GM19455 (cell line): ENCODE measurements around the gene SAP30BP.

ENCODE experiments used
- ATAC-seq: cut with Tn5 transposase; IDR thresholded peaks from one replicate; pipeline ENCODE4 v1.9.1; 2021; ENCODE audit not compliant: unreplicated experiment

The SAP30BP gene

DNA sequence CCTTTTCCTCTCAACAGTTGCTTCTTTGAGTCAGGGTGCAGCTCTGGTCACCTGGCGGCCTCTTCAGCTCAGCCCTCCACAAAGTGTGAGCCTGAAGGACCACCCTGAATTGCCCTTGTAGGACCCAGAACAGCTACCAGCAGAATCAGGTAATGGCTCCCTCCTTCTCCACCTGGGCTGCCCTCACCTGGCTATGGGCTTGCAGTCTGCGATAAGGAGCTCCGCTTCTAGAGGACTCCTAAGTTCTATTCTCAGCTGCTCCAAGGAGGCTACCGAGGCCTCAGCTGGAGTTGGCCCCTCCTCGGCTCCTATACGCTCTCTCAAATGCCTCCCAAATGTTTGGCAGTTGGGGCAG, 20.5 kb upstream of the SAP30BP start:
- ATAC-seq, result no peak

DNA sequence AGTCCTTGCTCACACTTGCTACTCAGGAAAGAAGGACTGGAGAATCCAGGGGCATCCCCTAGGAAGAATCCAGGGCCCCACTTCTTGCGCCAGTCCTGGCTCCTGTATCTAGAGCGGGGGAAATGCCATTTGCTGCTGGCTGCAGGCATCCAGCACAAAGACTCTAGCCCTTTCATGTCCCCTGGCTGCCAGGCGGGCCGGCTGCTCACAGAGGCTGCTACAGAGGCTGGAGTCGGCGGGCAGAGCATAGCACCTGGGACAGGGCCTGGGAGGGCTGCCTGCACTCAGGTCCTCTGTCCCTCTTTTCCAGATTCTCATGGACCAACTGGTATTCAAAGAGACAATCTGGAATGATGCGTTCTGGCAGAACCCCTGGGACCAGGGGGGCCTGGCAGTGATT, 20.1 kb upstream of the SAP30BP start:
- no peak for ATAC-seq

DNA sequence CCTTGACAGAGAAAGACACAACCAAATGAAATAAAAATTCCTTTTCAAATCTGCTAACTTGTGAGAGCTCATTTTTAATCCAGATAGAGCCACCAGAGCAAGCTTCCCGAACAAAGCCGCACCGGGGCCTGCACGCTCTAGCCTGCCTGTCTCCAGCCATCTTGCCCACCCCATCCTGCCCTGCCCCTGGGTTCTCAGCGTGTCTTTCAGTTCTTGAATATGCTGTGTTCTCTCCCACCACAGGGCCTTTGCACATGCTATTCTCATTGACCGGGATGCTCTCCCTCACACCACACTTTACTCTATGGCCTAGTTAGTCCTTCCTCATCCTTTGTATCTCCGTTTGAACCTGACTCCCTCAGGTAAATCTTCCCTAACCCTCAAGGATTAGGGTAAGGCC, 19.2 kb upstream of the SAP30BP start:
- ATAC-seq, result no peak

- ATAC-seq, result no peak
Observed at GRCh38 chr17:75649687-75650086, 17.5 kb upstream of the SAP30BP start.

DNA sequence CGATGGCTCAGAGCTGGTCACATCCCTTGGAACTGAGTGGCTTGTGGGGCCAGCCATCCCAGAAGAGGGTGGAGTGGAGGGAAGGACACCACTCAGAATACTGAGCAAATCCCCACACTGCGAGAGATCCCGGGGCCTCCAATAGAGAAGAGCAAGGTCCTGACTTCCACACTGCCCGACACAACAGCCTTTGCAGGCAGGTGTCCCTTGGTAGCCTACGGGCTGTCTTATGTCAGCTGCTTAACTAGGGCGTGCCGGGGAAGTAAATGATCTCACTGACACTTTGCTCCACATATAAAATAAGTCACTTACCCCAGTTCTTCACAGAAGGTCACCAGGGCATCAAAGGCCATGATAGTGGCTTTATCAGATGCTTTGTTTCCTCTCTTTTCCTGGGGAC, 16.3 kb upstream of the SAP30BP start:
- ATAC-seq, result no peak

DNA sequence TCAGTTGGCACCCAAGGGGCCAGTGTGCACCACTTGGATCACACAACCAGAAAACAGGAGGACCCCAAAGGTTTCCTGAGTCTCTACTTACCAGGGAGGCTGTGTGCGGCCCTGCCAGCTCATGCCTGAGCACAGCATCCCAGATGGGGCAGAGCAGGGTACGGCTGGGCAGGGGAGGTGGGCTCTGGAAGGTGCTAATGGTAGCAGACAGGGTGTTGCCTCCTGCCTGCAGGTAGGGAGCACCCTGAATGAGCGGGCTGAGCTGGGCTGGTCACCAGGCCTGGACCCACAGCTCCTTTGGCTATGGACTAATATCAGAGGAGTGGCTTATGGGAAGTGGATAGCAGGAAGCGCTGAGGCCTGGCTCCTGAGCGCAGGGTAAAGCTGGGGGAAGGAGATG, 14.8 kb upstream of the SAP30BP start:
- no peak for ATAC-seq

DNA sequence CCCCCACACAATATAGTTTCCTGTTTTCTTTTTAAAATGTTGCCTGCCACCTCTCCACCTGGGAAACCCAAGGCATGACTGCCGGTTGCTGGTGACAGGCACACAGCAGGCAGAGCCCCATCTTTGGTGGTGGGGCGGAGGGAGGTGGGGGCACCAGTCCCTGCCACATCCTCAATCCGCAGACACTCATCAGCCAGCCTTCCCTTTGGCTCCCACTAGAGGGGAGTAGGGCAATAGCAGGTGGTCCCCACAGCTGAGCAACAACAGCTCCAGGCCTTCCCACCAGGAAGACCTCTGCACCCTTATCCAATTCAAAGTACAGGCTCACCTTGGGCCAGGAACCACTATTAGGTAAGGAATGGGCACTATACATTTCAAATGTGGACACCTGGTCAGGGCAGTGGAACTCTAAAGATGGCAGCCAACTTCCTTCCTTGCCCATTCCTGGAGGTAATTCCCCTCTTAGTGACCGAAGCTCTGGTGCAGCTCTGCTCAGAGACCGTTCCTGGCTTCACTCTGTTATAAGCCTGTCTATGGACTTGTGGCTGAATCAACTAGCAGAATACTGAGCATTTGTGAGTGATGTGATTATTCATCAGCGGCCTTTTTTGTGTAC, 14.1 kb upstream of the SAP30BP start:
- ATAC-seq, result no peak

DNA sequence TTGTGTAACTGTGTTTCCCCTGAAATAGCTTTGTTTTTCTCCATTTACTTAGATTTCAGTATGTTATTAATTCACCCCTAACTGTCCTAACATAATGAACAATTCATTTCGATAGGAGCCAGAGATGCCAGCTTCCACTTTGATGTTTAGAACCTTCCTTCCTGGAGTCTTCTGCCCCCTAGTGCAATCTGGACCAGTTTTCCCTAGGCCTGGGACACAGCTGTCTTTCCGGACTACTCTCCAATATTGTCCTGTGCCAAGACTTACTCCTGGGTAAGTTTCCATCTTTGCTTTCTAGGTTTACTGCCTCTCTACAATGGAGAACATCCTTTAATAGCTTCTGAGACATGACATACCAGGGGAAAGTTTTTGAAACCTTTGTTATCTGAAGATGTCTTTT, 13.0 kb upstream of the SAP30BP start:
- no peak for ATAC-seq

- no peak for ATAC-seq
Observed at GRCh38 chr17:75658237-75658636, 8.9 kb upstream of the SAP30BP start.

DNA sequence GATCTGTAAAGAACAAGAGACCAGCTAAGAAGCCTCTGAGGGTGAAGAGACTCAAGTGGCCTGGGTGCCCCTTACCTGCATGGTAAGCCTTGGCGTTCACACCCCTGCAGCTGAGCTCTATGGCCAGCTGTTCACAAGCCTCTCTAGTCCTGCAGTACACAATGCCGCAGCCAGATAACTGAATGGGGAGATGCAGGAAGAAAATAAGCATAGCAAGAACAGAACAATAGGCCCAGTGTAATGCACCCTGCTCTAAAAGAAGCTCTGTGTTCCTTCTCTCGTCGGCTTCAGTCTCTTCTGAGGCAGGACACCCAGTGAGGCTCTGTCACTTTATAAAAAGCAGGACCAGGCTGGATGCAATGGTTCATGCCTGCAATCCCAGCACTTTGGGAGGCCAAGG, 5.6 kb upstream of the SAP30BP start:
- no peak for ATAC-seq

DNA sequence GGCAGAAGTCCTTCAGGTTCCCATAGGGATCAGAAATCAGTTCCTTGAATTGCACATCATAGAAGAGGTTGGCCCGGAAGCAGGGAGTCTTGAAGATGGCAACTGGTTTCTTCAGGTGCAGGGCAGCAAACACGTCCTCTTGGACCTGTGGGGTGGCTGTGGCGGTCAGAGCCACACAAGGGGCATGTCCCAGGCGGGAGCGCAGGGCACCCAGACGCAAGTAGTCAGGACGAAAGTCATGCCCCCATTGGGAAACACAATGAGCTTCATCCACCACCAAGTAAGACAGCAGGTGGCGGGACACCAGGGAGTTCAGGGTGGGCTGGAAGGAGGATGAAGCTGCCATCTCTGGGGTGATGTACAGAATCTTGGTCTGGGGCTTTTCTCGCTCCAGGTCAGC, 4.6 kb upstream of the SAP30BP start:
- no peak for ATAC-seq

GRCh38 chr17:75664099-75664549, 3.0 kb upstream of the SAP30BP start:
- peak; percentile 69 for ATAC-seq

- no peak for ATAC-seq
Observed at GRCh38 chr17:75665981-75666380, 1.2 kb upstream of the SAP30BP start.

DNA sequence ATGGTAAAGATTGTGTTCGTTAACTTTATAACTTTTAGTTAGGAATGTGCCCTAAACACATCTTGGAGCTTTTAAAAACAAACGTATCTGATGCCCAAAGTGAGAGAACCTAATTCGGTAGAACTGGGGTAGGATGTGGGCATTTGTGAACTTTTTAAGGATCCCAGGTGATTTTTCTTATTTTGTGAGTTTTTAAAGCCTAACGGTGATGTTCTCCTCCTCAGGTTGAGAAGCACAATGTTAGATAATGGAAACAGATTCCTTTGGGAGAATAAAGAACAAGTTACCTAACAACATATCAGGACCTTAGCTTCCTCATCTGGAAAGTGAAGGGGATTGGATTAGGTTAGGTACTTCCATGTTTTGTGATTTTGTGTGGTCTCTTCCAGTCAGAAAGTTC, 687 bp downstream of the SAP30BP start:
- no peak for ATAC-seq

DNA sequence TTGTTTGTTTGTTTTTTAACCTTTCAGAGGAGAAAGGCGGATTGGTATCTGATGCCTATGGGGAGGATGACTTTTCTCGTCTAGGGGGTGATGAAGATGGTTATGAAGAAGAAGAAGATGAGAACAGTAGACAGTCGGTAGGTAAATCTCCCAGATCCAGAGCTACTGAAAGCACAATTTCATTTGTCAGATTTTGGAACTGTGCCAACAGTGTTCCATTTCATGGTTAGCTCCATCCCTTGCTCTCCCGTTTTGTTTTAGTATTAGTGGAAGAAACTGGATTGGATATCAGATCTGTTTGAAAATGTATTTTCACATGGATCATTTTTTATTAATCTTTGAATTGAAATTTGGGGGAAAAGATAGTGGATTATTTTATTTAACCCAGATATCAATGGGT, 1.4 kb downstream of the SAP30BP start:
- no peak for ATAC-seq

DNA sequence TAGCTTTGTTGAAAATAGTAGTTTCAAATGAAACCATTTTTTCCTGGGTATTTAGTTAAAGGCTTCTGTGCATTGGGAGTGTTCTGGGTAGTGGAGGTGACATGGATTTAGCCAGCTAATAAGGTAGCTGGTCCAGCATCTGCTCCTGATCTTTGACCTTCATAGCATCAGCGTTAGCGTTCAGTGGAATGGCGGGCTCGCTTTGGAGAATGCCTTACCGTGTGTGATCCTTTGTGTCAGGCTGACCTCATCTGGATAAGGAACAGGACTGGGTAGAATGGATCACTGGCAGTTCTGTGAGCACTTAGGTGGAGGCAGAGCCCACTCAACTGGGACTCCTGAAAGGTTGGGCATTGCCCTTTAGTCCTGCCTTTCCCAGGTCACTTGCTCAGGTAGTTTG, 3.7 kb downstream of the SAP30BP start:
- ATAC-seq, result no peak

DNA sequence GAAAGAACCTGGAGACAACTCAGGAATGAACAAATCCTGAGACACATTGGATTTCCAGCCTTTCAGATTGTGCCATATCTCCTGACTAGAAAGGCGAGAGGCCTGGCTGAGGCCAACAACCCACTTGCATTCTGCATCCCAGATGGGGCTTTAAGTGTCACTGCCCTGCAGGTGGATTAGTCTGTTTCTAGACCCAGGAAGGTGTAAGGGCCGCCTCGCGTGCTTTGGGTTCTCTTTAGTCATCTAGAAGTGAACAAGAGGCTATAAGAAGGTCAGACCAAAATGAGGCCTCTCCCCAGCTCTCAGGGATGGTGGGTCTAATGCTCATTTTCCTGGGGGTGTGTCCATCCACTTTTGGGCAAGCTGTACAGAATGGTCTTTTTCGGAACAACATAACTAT, 4.9 kb downstream of the SAP30BP start:
- ATAC-seq, result no peak

DNA sequence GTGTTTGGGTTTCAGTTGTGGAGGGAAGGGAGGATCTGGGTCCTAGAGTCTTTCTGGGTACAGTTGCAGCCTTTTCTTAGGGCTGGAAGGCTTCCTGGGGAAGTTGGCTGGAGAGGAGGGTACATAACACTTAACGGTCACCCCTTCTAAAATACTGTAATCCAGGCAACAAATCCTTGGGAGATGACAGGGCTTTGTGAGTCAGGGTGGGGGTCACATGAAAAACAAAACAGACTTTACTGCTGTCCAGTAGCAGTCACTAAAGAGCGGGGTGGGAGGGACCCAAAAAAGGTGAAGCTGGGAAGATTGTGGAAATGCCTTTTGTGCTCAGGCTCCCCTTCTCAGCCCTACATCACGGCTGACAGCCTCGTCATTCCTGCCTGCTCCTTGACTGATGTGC, 6.3 kb downstream of the SAP30BP start:
- no peak for ATAC-seq

DNA sequence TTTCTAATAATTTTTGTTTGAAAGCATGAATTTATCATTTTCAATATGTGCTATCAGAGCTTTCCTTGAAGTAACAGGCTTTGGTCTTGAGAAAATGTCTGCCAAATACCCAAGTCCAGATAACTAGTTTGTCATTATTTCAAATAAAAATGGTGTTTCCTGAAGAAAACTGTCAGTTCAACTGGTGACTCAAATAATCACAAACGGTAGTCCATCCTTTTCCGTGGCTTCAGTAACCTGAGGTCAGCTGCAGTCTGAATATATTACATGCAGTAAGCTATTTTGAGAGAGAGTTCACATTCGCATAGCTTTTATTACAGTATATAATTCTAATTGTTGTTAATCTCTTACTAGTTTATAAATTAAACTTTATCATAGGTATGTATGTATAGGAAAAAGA, 9.3 kb downstream of the SAP30BP start:
- ATAC-seq, result no peak

- ATAC-seq, result no peak
Observed at GRCh38 chr17:75679706-75680211, 12.6 kb downstream of the SAP30BP start.

DNA sequence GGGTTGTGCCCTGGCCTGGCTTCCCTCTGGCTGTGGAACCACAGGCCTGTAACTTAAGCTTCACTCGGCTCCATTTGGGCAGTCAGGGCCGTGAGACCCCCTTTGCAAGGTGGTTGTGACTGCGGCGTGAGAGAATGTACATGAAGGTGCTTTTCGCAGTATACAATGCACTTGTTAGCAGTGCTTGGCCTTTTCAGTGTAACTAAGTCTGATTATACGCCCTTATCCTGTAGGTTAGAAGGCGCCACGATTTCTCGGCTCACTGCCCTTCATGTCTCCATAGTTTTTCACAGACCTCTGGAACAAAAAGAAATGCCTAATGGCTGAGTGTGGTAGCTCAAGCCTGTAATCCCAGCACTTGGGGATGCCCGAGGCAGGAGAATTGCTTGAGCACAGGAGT, 13.3 kb downstream of the SAP30BP start:
- ATAC-seq, result no peak

- no peak for ATAC-seq
Observed at GRCh38 chr17:75681289-75681688, 14.2 kb downstream of the SAP30BP start.

DNA sequence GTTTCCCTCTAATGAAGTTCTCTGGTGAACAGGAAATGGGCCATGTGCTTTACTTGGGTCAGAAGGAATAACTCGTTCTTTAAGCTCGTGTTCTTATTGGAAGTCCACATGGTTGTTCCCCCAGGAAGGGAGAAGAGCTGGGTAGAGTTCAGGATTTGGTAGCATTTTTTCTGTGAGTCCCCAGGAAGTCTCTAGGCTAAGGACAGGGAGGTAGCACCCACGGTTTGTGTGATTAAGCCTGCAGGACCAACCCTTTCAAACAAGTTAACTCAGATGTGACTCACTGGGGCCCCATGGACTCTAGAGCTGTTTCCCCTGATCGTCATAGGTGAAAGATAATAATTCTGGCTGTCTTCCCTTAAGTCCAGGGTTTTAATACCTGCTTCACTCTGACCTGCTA, 16.4 kb downstream of the SAP30BP start:
- ATAC-seq, result no peak

DNA sequence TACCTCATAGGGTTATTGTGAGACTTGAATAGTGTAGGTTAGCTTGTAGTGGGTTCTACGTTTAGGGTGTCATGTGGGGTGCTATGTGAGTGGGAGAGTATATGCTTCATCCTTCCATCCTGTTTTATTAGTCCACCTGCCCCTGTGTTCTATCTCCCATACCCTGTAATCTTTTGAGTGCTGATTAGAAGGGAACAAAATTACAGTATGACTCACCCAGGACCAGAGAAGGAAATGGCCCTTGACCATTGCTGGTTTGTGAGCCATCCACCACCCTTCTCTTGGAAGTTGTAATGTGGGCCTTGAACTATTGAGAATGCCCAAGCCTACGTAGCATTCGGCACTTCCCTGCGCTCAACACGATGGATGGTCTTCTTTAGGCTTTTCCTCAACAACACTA, 17.1 kb downstream of the SAP30BP start:
- no peak for ATAC-seq
